ENCODE data around the gene ZNF582. TPM values are rescaled to one million over a fixed set of nuclear protein-coding genes. Genes with fewer than 3 reads are reported as not detected.

The ZNF582 gene
- total and polyA plus RNA-seq, 2 experiments from 2014 or later = 3.9 to 4.1 TPM

DNA sequence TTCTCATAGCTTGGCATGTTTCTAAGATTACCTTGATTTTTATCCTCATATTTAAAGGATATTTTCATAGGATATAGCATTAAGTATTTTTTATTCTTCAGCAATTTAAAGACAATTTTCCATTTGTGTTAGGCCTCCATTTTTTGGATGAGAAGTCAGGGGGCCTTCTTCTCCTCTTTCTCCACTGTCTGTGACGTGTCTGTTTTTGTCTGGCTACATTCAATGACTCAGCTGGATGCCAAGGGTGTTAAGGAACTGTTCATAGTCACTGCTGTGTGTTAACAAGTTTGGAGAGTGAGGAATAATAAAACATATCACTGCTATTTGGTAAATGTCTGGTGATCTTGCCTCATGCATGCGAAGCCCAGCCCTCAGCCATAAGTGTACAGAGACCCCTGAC is 36.4 kb downstream of the ZNF582 start:
- no peaks in the 10 kb centered on the region for H3K9me2 ChIP-seq (ENCODE audit: insufficient read depth)
- Mint-ChIP-seq H3K27ac (no peak overlapping the region), H3K4me1 (0 out of 3 replicates have a peak, but pooled peaks cover 3% of the 10 kb centered on the region), H3K27me3 (ENCODE audit: insufficient read depth, low read depth, poor library complexity) (no peaks in the 10 kb centered on the region), H3K9me3 (peaks cover 12% of the 10 kb centered on the region), H3K4me3 (no peak overlapping the region), H3K36me3 (ENCODE audit: low read depth) (peaks cover 37% of the 10 kb centered on the region)
- H3K36me3 ChIP-seq (ENCODE audit: insufficient read depth) = peaks cover 8% of the 10 kb centered on the region; the same call in 1 of the 2 replicates
- H3K4me1 ChIP-seq (ENCODE audit: insufficient read depth) = no peaks in the 10 kb centered on the region
- no peak overlapping the region for H2AFZ ChIP-seq
- no peaks in the 10 kb centered on the region for H4K20me1 ChIP-seq (replicated peaks; ENCODE audit: insufficient read depth)
- no peaks in the 10 kb centered on the region for H3K27me3 ChIP-seq (ENCODE audit: insufficient read depth)
- H3K4me3 ChIP-seq = no peak overlapping the region
- H3K4me2 ChIP-seq = no peak overlapping the region
- ATAC-seq = no peak
- no peaks in the 10 kb centered on the region for H3F3A ChIP-seq (replicated peaks; ENCODE audit: low read depth)
- H3K27ac ChIP-seq (ENCODE audit: low read depth) = no peak overlapping the region
- no peak for TF ChIP-seq EZH2phosphoT487 (IDR thresholded peaks at IDR 0.05; ENCODE audit: unreplicated experiment)
- TF ChIP-seq, protein P1, sequence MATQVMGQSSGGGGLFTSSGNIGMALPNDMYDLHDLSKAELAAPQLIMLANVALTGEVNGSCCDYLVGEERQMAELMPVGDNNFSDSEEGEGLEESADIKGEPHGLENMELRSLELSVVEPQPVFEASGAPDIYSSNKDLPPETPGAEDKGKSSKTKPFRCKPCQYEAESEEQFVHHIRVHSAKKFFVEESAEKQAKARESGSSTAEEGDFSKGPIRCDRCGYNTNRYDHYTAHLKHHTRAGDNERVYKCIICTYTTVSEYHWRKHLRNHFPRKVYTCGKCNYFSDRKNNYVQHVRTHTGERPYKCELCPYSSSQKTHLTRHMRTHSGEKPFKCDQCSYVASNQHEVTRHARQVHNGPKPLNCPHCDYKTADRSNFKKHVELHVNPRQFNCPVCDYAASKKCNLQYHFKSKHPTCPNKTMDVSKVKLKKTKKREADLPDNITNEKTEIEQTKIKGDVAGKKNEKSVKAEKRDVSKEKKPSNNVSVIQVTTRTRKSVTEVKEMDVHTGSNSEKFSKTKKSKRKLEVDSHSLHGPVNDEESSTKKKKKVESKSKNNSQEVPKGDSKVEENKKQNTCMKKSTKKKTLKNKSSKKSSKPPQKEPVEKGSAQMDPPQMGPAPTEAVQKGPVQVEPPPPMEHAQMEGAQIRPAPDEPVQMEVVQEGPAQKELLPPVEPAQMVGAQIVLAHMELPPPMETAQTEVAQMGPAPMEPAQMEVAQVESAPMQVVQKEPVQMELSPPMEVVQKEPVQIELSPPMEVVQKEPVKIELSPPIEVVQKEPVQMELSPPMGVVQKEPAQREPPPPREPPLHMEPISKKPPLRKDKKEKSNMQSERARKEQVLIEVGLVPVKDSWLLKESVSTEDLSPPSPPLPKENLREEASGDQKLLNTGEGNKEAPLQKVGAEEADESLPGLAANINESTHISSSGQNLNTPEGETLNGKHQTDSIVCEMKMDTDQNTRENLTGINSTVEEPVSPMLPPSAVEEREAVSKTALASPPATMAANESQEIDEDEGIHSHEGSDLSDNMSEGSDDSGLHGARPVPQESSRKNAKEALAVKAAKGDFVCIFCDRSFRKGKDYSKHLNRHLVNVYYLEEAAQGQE (IDR thresholded peaks at IDR 0.05; ENCODE audit: unreplicated experiment) = no peak
- TF ChIP-seq NANOG (IDR thresholded peaks at IDR 0.05; ENCODE audit: borderline replicate concordance) = no peak
- no peak for TF ChIP-seq ZNF114 (CRISPR knock-in tag; IDR thresholded peaks at IDR 0.05)
- TF ChIP-seq, protein P2, sequence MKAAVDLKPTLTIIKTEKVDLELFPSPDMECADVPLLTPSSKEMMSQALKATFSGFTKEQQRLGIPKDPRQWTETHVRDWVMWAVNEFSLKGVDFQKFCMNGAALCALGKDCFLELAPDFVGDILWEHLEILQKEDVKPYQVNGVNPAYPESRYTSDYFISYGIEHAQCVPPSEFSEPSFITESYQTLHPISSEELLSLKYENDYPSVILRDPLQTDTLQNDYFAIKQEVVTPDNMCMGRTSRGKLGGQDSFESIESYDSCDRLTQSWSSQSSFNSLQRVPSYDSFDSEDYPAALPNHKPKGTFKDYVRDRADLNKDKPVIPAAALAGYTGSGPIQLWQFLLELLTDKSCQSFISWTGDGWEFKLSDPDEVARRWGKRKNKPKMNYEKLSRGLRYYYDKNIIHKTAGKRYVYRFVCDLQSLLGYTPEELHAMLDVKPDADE (IDR thresholded peaks at IDR 0.05) = no peak
- TF ChIP-seq, protein P3, sequence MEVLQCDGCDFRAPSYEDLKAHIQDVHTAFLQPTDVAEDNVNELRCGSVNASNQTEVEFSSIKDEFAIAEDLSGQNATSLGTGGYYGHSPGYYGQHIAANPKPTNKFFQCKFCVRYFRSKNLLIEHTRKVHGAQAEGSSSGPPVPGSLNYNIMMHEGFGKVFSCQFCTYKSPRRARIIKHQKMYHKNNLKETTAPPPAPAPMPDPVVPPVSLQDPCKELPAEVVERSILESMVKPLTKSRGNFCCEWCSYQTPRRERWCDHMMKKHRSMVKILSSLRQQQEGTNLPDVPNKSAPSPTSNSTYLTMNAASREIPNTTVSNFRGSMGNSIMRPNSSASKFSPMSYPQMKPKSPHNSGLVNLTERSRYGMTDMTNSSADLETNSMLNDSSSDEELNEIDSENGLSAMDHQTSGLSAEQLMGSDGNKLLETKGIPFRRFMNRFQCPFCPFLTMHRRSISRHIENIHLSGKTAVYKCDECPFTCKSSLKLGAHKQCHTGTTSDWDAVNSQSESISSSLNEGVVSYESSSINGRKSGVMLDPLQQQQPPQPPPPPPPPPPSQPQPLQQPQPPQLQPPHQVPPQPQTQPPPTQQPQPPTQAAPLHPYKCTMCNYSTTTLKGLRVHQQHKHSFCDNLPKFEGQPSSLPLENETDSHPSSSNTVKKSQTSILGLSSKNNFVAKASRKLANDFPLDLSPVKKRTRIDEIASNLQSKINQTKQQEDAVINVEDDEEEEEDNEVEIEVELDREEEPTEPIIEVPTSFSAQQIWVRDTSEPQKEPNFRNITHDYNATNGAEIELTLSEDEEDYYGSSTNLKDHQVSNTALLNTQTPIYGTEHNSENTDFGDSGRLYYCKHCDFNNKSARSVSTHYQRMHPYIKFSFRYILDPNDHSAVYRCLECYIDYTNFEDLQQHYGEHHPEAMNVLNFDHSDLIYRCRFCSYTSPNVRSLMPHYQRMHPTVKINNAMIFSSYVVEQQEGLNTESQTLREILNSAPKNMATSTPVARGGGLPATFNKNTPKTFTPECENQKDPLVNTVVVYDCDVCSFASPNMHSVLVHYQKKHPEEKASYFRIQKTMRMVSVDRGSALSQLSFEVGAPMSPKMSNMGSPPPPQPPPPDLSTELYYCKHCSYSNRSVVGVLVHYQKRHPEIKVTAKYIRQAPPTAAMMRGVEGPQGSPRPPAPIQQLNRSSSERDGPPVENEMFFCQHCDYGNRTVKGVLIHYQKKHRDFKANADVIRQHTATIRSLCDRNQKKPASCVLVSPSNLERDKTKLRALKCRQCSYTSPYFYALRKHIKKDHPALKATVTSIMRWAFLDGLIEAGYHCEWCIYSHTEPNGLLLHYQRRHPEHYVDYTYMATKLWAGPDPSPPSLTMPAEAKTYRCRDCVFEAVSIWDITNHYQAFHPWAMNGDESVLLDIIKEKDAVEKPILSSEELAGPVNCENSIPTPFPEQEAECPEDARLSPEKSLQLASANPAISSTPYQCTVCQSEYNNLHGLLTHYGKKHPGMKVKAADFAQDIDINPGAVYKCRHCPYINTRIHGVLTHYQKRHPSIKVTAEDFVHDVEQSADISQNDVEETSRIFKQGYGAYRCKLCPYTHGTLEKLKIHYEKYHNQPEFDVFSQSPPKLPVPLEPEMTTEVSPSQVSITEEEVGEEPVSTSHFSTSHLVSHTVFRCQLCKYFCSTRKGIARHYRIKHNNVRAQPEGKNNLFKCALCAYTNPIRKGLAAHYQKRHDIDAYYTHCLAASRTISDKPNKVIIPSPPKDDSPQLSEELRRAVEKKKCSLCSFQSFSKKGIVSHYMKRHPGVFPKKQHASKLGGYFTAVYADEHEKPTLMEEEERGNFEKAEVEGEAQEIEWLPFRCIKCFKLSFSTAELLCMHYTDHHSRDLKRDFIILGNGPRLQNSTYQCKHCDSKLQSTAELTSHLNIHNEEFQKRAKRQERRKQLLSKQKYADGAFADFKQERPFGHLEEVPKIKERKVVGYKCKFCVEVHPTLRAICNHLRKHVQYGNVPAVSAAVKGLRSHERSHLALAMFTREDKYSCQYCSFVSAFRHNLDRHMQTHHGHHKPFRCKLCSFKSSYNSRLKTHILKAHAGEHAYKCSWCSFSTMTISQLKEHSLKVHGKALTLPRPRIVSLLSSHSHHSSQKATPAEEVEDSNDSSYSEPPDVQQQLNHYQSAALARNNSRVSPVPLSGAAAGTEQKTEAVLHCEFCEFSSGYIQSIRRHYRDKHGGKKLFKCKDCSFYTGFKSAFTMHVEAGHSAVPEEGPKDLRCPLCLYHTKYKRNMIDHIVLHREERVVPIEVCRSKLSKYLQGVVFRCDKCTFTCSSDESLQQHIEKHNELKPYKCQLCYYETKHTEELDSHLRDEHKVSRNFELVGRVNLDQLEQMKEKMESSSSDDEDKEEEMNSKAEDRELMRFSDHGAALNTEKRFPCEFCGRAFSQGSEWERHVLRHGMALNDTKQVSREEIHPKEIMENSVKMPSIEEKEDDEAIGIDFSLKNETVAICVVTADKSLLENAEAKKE (CRISPR knock-in tag; IDR thresholded peaks at IDR 0.05) = no peak
- no peak for TF ChIP-seq EZH2 (IDR thresholded peaks at IDR 0.05; ENCODE audit: low read depth, unreplicated experiment)
- no peak for TF ChIP-seq CREB1 (CRISPR knock-in tag; IDR thresholded peaks at IDR 0.05; ENCODE audit: low read depth)
- TF ChIP-seq, protein P4, sequence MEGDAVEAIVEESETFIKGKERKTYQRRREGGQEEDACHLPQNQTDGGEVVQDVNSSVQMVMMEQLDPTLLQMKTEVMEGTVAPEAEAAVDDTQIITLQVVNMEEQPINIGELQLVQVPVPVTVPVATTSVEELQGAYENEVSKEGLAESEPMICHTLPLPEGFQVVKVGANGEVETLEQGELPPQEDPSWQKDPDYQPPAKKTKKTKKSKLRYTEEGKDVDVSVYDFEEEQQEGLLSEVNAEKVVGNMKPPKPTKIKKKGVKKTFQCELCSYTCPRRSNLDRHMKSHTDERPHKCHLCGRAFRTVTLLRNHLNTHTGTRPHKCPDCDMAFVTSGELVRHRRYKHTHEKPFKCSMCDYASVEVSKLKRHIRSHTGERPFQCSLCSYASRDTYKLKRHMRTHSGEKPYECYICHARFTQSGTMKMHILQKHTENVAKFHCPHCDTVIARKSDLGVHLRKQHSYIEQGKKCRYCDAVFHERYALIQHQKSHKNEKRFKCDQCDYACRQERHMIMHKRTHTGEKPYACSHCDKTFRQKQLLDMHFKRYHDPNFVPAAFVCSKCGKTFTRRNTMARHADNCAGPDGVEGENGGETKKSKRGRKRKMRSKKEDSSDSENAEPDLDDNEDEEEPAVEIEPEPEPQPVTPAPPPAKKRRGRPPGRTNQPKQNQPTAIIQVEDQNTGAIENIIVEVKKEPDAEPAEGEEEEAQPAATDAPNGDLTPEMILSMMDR (conservative IDR thresholded peaks at IDR 0.05; ENCODE audit: low read depth in 2 of 2) = no peak
- TF ChIP-seq JUNB (IDR thresholded peaks at IDR 0.05; ENCODE audit: unreplicated experiment) = no peak
- TF ChIP-seq STAT1 (IDR thresholded peaks at IDR 0.05; ENCODE audit: unreplicated experiment) = no peak
- TF ChIP-seq POLR2AphosphoS5 (IDR thresholded peaks at IDR 0.05; ENCODE audit: low read depth) = no peak
- TF ChIP-seq ZNF331 (CRISPR knock-in tag; IDR thresholded peaks at IDR 0.05; ENCODE audit: low read depth) = no peak
- H3K79me2 ChIP-seq (replicated peaks; ENCODE audit: insufficient read depth) = no peaks in the 10 kb centered on the region
- no peak for DNase-seq (ENCODE audit: low spot score)

Measured in GM23338 (cell line).